Measurements from ENCODE around the gene TST.

The TST gene

GRCh38 chr22:37019309-37020191, at the start of gene TST, which contains the start of gene MPST:
Gene TST, minus strand, starts transcription at chr22:37019447. Its CDS starts 715 bp downstream, at chr22:37018732.
Gene MPST, plus strand, starts transcription at chr22:37019742. Its CDS starts 95 bp downstream, at chr22:37019837.
- peak; percentile 12 to 34 (median 29) for DNase-seq

- DNase-seq: no peak
Observed at GRCh38 chr22:37068859-37069258, 49.6 kb upstream of the TST start.

GRCh38 chr22:37067428-37067827, 48.2 kb upstream of the TST start:
- DNase-seq: no peak

GRCh38 chr22:37065961-37066360, 46.7 kb upstream of the TST start:
- no peak for DNase-seq

- no peak for DNase-seq
Observed at GRCh38 chr22:37065180-37065579, 45.9 kb upstream of the TST start.

GRCh38 chr22:37064553-37064952, 45.3 kb upstream of the TST start:
- no peak for DNase-seq

GRCh38 chr22:37063431-37064420, 44.5 kb upstream of the TST start:
- no peak for DNase-seq

GRCh38 chr22:37062702-37063381, 43.6 kb upstream of the TST start:
- no peak for DNase-seq

- no peak for DNase-seq
Observed at GRCh38 chr22:37062376-37062675, 43.1 kb upstream of the TST start.

- DNase-seq: no peak
Observed at GRCh38 chr22:37061611-37062375, 42.5 kb upstream of the TST start.

- no peak for DNase-seq
Observed at GRCh38 chr22:37060801-37061610, 41.8 kb upstream of the TST start.

GRCh38 chr22:37059876-37060449, 40.7 kb upstream of the TST start:
- DNase-seq: no peak

- DNase-seq: no peak
Observed at GRCh38 chr22:37058917-37059701, 39.9 kb upstream of the TST start.

- no peak for DNase-seq
Observed at GRCh38 chr22:37057796-37058510, 38.7 kb upstream of the TST start.

GRCh38 chr22:37057226-37057625, 38.0 kb upstream of the TST start:
- DNase-seq: no peak

- DNase-seq: no peak
Observed at GRCh38 chr22:37056246-37056645, 37.0 kb upstream of the TST start.

- DNase-seq: no peak
Observed at GRCh38 chr22:37054600-37055365, 35.5 kb upstream of the TST start.

GRCh38 chr22:37054056-37054395, 34.8 kb upstream of the TST start:
- DNase-seq: no peak

All from activated CD4-positive, CD25-positive, alpha-beta regulatory T cell (primary cell).